GM21515 (cell line): Measurements from ENCODE around the gene DBX1.
"Not testable (repeated sequence)": the region's sequence is repeated elsewhere in the genome, so short reads cannot be mapped to it uniquely, and the experiment has no call there.

Experiments
- ATAC-seq: cut with Tn5 transposase; IDR thresholded peaks from one replicate; pipeline ENCODE4 v1.9.1; 2021; ENCODE audit not compliant: unreplicated experiment

The DBX1 gene, protein sequence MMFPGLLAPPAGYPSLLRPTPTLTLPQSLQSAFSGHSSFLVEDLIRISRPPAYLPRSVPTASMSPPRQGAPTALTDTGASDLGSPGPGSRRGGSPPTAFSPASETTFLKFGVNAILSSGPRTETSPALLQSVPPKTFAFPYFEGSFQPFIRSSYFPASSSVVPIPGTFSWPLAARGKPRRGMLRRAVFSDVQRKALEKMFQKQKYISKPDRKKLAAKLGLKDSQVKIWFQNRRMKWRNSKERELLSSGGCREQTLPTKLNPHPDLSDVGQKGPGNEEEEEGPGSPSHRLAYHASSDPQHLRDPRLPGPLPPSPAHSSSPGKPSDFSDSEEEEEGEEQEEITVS

GRCh38 chr11:20160425-20161229 is at the start of gene DBX1:
DBX1 (minus strand) TSS chr11:20160475; CDS start chr11:20160324, 151 bp downstream.
- no peak for ATAC-seq

GRCh38 chr11:20208622-20209111 is 48.4 kb upstream of the DBX1 start:
- ATAC-seq, result no peak

DNA sequence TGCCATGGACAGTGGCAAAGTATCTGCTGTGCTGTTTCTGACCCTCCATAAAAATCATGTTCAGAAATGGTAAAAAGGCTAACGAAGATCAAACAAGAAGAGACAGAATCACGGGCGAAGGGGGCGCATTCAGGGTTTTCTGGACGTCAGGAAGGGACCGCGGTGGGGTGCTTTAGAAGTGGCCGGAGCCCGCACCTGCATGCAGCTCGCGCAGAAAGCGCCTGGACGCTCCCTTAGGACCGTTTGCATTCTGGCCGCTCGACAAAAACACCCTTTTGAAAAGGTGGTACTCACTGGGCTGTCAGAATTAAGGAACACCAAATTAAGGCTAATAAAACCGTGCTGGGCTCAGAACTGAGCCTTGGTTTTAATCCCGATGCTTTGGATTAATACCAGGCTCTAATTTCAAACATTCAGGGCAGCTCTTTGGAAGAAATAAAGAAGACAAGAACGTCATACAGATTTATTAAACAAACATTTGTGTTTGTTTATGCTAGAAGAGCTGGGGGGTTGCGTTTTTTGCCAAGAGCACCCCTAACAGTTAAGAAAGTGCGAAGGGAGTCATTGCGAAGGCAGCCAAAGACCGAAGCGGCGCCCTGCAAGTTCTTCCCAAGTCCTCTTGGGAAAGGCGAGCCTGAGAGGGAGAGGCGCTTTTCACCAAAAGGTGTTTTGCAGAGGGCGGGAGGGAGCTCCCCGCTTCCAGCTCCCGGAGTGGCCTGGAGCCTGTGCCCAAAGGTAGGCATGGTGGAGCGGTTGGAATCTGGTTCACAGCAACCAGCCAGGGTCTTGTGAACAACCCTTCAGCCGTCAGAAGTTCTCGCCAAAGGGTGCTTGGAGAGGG is 47.7 kb upstream of the DBX1 start:
- ATAC-seq, result no peak

- no peak for ATAC-seq
These were observed 45.5 kb upstream of the DBX1 start for GRCh38 chr11:20205807-20206206.

DNA sequence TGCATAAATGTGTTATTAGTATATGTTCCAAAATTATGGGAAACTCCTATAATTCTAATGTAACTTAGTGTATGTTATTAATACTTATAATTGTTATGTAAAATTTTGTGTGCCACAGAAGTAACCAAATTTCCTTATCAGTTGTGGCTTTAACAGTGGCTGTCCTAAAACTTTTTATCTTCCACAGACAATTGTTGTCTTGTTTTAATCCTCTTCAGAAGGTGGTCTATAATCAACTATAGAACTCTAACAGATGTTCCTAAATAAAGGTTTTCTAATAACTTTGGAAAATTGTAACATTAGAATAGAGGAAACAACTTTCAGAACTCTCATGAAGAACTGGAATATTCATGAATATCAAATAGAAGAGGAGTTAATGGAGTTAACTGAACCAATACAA is 44.4 kb upstream of the DBX1 start:
- no peak for ATAC-seq

DNA sequence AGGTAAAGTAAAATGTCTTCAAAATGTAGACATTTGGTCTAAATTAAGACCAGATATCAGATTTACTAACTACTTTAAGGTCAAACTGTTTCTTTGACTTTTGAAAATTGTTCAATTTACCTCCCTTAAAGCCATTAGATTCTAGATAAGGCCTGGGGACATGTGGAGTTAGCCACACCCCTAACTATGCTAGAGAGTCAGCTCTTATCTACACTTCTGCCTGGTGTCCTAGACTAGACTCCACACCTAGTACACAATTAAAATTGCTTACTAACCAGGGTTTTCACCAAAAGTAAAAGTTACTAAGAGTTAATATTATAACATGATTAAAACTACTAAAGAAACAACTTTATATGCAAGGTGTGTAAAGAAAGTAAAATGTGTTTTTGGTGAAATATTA is 43.6 kb upstream of the DBX1 start:
- no peak for ATAC-seq

DNA sequence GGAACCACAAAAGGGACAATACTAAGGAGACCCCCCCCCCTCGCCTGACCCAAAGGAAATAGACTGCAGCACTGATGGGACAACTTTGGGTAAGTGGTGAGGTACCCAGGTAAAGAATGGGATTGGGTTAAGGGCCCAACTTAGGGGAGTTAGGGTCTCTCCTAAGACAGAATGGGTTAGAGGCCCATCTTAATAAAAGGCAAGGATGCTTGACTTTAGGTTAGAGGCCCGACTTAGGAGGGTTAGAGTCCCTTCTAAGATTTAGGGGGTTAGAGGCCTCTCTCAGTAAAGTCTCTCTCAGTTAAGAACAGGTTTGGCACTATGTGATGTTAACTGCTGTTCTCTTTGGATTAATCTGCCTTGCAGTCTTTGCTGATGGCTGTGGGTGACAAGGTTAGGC is 41.0 kb upstream of the DBX1 start:
- no peak for ATAC-seq

- not testable (repeated sequence) for ATAC-seq
These were observed 40.2 kb upstream of the DBX1 start for GRCh38 chr11:20200331-20200955.

- no peak for ATAC-seq
These were observed 37.6 kb upstream of the DBX1 start for GRCh38 chr11:20197881-20198280.

- ATAC-seq, result no peak
These were observed 34.2 kb upstream of the DBX1 start for GRCh38 chr11:20194470-20194869.

GRCh38 chr11:20193307-20193706 is 33.0 kb upstream of the DBX1 start:
- ATAC-seq, result no peak

- ATAC-seq, result no peak
These were observed 32.4 kb upstream of the DBX1 start for GRCh38 chr11:20192641-20193040.

DNA sequence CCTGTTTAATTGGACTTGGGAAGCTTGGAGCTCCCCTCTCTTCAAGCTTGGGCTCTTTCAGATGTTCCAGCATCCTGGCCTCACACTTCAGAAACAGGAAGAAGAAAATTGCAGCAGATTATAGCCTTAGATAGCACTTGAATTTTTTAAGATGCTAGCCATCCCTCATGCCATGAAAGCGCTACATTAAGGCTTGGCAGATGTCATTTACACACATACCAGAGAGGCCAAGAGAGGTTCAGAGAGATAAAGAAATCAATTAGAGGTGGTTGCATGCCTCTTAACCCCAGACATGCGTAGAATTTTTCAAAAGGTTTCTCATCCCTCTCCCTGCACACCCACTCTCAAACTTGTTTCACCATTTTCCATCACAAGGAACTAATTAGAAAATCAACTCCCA is 31.9 kb upstream of the DBX1 start:
- ATAC-seq, result no peak

DNA sequence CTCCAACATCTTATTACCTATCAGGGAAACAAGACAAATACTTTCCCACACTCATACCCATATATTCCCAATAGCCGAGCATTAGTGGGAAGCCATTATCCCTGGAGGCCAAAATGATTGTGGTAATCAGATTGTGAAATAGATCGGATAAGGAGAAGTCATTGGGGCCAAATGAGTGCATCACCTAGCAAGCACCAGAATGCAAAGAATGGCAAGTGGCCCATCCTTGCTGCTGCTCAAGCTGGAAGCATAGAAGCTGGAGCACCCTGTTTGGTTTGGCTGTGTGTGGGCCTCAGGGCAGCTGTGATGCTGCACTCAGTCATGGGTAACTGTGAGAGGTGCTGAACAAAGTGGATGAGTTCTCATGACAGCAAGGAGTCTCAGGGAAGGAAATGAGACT is 18.7 kb upstream of the DBX1 start:
- no peak for ATAC-seq

GRCh38 chr11:20177136-20177535 is 16.9 kb upstream of the DBX1 start:
- ATAC-seq, result no peak

GRCh38 chr11:20172721-20173447 is 12.6 kb upstream of the DBX1 start:
- no peak for ATAC-seq

GRCh38 chr11:20163783-20164481 is 3.7 kb upstream of the DBX1 start:
- ATAC-seq, result no peak

GRCh38 chr11:20162824-20163782 is 2.8 kb upstream of the DBX1 start:
- ATAC-seq, result no peak
